ENCODE results near the gene WWOX. TPM values are rescaled to one million over a fixed set of nuclear protein-coding genes. Genes with fewer than 3 reads are reported as not detected.

WWOX gene
- total RNA-seq, 3 donors from 2014 or later (not counting 1 experiment from before 2014, with no cell fraction given) = 21.0 to 29.8 (median 27.0) TPM

- Mint-ChIP-seq H3K27ac (no peak overlapping the region), H3K9me3 (no peaks in the 10 kb centered on the region), H3K4me3 (no peak overlapping the region), H3K27me3 (ENCODE audit: low read depth in 2 of 2) (no peaks in the 10 kb centered on the region), H3K4me1 (no peaks in the 10 kb centered on the region), H3K36me3 (no peaks in the 10 kb centered on the region)
- intact Hi-C loops (cut with micrococcal nuclease) = no loop called here
- WGBS (ENCODE audit: insufficient coverage) = 92% methylated on average over 5 of the region's 5 CpGs
- H3K27ac ChIP-seq (ENCODE audit: low read length) = no peak overlapping the region
- H3K36me3 ChIP-seq (ENCODE audit: control insufficient read depth, insufficient read depth, low read length) = no peaks in the 10 kb centered on the region
- H3K9me3 ChIP-seq (ENCODE audit: control insufficient read depth, insufficient read depth, low read length) = no peaks in the 10 kb centered on the region
- ATAC-seq = no peak
- TF ChIP-seq CTCF (IDR thresholded peaks at IDR 0.05) = no peak
- no peaks in the 10 kb centered on the region for H3K4me1 ChIP-seq (ENCODE audit: control insufficient read depth, insufficient read depth, low read length)
- no peak overlapping the region for H3K4me3 ChIP-seq (ENCODE audit: low read length)
- no peak for DNase-seq
- H3K27me3 ChIP-seq (ENCODE audit: control insufficient read depth, insufficient read depth, low read length) = no peaks in the 10 kb centered on the region
Measured at GRCh38 chr16:78522327-78522726, 422.9 kb downstream of the WWOX start.

GRCh38 chr16:78523212-78523985, 423.9 kb downstream of the WWOX start:
- no peaks in the 10 kb centered on the region for H3K27me3 Mint-ChIP-seq (ENCODE audit: low read depth in 2 of 2)
- H3K9me3 Mint-ChIP-seq = no peaks in the 10 kb centered on the region
- H3K27me3 ChIP-seq (ENCODE audit: control insufficient read depth, insufficient read depth, low read length) = no peaks in the 10 kb centered on the region
- TF ChIP-seq CTCF (IDR thresholded peaks at IDR 0.05) = no peak
- no peaks in the 10 kb centered on the region for H3K4me1 Mint-ChIP-seq
- no peak overlapping the region for H3K4me3 ChIP-seq (ENCODE audit: low read length)
- no peak overlapping the region for H3K27ac ChIP-seq (ENCODE audit: low read length)
- no peaks in the 10 kb centered on the region for H3K9me3 ChIP-seq (ENCODE audit: control insufficient read depth, insufficient read depth, low read length)
- H3K4me3 Mint-ChIP-seq = no peak overlapping the region
- WGBS (ENCODE audit: insufficient coverage) = 62% methylated on average over 6 of the region's 9 CpGs
- DNase-seq (no peak), ATAC-seq (no peak)
- no peaks in the 10 kb centered on the region for H3K36me3 ChIP-seq (ENCODE audit: control insufficient read depth, insufficient read depth, low read length)
- no peaks in the 10 kb centered on the region for H3K36me3 Mint-ChIP-seq
- H3K27ac Mint-ChIP-seq = no peak overlapping the region
- intact Hi-C loops (cut with micrococcal nuclease) = no loop called here
- H3K4me1 ChIP-seq (ENCODE audit: control insufficient read depth, insufficient read depth, low read length) = no peaks in the 10 kb centered on the region

- no peaks in the 10 kb centered on the region for H3K36me3 Mint-ChIP-seq
- H3K27me3 ChIP-seq (ENCODE audit: control insufficient read depth, insufficient read depth, low read length) = no peaks in the 10 kb centered on the region
- H3K4me3 ChIP-seq (ENCODE audit: low read length) = no peak overlapping the region
- no peak for TF ChIP-seq CTCF (IDR thresholded peaks at IDR 0.05)
- H3K4me1 Mint-ChIP-seq = no peaks in the 10 kb centered on the region
- H3K36me3 ChIP-seq (ENCODE audit: control insufficient read depth, insufficient read depth, low read length) = no peaks in the 10 kb centered on the region
- H3K9me3 Mint-ChIP-seq = no peaks in the 10 kb centered on the region
- H3K27ac ChIP-seq (ENCODE audit: low read length) = no peak overlapping the region
- ATAC-seq (no peak), DNase-seq (no peak)
- WGBS (ENCODE audit: insufficient coverage) = 97% methylated on average over 3 of the region's 4 CpGs
- H3K4me3 Mint-ChIP-seq = no peak overlapping the region
- H3K9me3 ChIP-seq (ENCODE audit: control insufficient read depth, insufficient read depth, low read length) = no peaks in the 10 kb centered on the region
- intact Hi-C loops (cut with micrococcal nuclease) = no loop called here
- H3K4me1 ChIP-seq (ENCODE audit: control insufficient read depth, insufficient read depth, low read length) = no peaks in the 10 kb centered on the region
- no peaks in the 10 kb centered on the region for H3K27me3 Mint-ChIP-seq (ENCODE audit: low read depth in 2 of 2)
- H3K27ac Mint-ChIP-seq = no peak overlapping the region
Measured at GRCh38 chr16:78524066-78524595, 424.7 kb downstream of the WWOX start.

Data from natural killer cell (primary cell).